Fibroblast of skin of abdomen (primary cell): ENCODE results near the gene CASZ1.

ENCODE experiments used
- DNase-seq: peaks from one replicate; pipeline ENCODE4 v3.0.0-alpha.2; 2013

CASZ1 gene

DNA sequence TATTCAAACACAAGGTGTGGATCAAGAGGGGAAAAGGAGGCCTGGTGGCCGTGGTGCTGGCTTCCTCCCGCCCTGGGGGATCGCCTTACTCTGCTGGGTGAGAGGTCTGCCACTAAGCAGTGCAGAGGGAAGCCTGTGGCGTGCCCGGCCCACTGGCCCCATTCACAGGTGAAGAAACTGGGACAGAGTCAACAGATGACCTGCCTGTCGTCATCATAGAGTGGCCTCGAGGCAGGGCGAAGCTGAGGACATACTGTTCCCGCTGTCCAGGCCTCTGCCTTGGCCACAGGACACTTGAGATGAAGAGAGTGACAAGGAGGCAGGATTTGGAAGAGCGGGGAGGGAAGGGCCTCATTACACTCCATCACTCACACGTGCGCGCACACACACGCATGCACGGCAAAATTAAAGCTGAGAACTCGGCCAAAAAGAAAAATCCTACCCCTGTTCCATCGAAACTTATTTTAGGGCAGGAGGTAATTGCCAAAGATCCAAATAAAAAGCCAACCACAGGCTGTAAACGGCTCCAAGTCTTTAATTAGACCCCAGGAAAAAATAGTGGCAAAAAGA, 50.5 kb downstream of the CASZ1 start:
- no peak for DNase-seq

DNA sequence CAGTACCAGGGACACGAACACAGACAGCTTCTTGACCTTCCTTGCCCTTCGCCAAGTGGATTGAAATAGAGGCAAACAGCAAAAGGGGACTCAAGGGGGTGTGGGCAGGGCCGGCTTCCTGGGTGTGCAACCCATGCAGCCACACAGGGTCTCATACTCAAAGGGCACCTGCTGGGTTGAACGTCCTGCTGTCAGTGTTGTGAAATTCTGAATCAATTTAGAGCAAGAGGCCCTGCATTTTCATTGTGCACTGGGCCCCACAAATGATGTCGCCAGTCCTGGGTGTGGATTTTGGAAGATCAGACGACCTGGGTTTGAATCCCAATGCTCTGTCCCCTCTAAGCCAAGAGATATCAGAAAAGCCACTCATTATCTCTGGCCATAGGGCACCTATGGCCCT, 51.1 kb downstream of the CASZ1 start:
- no peak for DNase-seq

DNA sequence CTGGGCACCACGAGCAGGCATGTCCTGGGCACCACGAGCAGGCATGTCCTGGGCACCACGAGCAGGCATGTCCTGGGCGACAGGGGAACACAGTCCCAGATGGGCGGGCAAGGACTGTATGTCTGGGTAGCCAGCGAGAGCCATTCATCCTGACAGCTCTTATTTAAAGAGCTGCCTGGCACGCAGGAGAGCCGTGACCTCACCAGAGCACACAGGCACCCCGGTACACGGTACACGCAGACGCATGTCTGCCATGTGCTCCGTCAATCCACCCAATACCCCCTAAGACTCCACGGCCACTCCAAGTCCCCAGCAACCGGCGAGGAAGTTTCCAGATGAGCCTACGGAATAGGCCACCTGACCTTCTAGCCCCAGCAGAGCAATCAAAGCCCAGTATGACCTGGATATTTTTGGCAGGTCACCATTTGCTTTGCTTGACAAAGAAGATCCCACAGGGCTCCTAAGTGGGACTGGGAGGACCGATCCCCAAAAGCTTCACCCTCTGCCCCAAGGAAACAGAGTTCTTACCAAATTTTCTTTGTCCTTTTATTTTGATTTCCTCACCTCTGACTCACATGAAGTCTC, 51.7 kb downstream of the CASZ1 start:
- no peak for DNase-seq

DNA sequence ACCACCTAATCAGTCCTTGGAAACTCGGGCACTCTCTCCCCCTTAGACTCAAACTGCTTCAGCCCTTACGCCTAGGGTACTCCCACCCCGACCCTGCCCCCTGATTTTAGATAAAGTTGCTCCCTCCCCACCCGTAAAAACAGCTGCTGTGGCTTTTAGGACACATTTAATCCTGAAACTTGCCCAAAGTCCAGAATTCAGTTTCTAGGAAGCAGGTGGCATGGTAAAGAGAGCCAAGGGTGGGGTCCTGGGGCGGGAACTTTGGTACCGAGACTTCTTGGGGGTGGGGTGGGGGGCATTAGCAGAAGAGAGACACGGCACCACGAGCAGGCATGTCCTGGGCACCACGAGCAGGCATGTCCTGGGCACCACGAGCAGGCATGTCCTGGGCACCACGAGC, 52.4 kb downstream of the CASZ1 start:
- DNase-seq = no peak

DNA sequence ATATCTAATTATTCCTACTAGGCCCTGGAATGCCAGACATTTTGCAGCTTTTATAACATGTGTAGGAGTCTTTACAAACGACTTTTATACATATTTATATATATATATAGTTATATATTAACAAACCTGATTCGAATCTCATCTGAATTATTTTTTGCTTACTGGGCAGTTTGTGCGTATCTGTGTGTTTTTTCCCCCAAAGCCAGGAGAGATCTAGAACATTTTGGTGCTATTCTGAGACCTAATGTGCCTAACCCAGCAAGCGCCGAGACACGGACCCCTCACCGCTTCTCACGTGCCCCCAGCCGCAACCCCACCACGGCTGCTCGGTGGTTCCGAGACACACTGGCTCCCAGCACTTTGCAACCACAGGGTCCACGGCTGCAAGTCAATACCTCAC, 54.8 kb downstream of the CASZ1 start:
- DNase-seq = no peak

DNA sequence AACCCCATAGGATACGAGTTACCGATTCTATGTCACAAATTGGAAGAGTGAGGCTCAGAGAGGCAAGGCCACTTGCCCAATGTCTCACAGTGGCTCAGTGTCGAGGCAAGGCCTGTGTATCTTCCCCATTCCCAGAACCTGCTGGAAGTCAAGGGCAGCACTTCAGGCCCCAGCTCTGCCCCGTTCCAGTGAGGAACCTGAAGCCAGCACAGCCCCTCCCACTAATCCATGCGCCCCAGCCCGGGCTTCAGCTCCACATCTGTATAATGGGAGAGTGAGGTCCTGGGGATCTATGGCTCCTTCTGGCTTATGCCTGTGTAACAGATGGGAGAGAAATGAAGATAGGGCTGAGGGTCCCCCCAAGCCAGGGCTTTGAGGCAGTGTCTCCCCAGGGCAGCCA, 56.3 kb downstream of the CASZ1 start:
- no peak for DNase-seq

DNA sequence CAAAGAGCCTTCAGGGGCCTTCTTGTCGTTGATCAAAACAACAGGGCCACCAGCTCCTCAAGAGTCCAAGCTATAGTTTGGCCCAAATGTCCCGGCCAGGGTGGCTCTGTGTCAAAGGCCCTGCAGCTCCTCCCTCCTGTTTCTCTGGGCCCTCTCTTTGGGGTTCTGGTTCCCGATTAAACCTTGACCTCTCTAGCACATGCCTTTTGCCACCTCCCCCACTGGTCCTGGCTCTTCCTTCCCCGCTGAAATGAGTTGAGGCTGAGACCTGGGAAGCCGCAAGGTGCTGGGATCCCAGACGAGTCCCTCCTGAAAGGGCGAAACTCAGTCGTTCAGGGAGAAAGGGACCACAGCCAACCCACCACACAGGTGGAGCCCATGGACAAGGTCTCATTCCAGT, 56.9 kb downstream of the CASZ1 start:
- DNase-seq = no peak

DNA sequence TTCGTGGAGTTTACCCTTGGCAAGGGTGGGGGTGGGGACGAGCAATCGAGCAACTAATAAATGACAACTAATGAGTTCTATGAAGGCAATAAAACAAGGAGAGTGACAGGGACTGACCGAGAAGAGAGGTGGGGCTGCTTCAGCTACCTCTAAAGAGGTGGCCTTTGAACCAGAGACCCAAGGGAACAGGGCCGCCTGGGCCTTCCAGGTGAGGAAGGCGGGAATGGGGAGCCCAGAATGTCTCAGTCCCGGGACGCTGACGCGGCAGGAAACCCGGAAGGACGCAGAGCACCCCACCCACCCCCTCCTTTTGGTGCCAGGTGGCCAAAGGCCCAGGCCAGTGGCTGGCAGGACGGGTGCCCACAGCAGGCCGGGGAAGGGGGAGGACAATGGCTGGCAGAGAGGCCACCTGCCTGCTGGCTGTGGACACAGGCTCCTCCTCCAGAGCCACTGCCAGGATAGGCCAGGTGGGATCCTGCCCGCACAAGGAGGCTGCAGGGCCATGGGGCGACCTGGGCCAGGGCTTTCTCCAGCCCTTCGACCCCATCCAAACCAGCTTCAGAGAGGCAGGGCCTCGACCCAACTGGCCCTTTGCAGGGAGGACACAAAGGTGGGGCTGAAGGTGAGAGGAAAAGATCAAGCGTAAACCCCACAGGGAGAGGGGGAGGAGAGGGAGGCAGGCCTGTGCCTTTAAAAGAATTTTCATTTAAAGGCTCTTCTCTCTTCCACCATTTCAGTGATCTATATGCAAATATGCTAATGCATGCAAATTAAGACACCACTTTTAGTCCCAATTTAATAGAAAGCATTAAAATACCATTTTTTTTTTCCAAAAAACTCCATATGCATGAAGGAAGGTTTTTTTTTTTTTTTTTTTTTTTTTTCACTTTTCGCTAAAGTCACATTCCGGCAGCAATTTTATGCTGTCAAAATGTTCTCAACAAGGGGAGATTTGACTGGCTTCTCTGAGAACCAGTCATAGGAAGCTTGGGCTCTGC, 58.1 kb downstream of the CASZ1 start:
- no peak for DNase-seq

DNA sequence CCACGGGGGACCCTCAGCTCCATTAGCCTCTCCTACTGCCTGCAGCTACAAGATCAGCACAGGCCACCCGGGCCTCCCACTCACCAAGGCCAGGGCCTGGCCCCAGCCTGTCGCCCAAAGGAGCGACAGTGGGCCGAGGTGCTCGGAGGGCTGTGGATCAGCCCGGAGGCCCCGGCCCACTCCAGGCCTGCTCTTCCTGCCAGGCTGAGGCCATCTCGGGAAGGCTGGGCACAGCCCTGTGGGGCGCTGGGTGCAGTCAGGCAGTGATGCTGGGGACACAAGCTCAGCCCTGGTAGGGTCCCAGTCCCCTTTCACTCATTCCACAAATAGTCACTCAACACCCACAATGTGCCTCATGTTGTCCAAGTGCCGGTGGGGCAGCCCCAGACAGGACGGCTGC, 58.8 kb downstream of the CASZ1 start:
- no peak for DNase-seq

DNA sequence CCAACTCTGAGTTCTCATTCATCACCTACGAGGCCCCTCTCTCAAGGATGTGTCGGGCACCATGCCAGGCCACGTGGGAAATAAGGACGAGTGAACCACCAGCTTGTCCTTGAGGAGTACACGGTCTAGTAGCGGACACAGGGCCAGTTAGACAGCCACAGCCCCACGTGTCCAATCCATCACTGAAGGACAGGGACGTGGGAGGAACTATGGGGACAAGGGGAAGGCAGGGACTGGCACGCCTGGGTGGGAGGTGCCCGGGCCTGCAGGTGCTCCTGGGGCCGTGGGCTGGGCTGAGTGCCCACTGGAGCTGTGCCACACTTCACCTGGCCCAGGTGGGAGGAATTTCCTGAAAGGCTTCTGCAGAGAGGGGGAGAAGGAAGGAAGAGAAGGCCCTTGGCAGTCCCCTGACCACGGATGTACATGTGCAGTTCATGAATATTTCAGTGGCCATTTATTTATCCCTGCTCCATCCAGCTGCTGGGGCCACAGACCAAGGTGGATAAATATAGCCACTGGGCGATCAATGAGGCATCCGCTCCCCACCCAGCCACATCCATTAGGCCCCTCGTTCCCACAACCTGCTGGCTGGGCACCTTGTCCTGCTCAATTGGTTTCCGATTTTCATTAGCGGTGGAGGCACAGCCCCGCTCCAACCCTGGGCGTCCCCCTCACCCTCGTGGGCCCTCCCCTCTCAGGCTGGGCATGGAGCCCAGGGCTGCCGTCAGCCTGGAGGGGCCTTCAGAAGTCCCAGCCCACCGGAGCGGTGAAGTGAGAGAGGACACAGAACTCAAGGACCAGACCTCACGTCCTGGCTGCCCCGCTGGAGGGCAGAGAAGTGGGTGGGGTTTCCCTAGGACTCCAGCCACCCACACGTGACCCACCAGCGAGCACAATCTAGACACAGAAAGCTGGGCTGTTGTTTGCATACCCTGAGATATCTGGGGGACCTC, 59.5 kb downstream of the CASZ1 start:
- DNase-seq = no peak

DNA sequence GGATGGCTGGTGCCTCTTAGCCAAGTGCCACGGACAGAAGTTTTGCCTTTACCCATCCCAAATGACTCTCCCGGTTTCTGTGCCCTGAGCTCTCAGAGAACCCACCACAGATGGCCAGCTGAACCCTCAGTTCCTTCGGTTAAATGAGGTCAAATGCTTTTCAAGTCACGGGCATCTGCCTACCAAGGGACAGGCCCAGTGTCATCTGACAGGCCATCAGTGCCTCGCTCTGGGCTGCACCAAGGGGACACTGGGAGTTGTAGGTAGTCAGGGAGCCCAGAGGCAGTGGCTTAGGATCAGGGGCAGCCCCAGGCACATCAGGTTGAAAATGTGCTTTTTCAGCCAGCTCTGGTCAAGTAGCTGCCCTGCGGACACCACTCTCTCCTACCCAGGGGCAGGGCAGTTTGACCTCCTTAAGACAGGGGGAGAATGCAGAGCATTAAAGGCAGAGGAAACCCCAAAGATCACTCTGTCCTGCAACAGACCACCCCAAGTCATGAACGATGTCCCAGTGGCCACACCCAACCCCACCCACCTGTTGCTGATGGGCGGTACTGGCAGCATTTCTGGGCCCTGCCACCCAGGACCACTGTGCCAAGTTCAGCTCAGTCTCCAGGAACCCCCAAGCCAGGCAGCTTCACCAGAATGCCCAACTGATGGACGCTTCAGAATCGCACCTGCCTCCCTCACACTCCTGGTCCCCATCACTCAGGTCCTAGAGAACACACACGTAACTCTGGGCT, 60.7 kb downstream of the CASZ1 start:
- no peak for DNase-seq

DNA sequence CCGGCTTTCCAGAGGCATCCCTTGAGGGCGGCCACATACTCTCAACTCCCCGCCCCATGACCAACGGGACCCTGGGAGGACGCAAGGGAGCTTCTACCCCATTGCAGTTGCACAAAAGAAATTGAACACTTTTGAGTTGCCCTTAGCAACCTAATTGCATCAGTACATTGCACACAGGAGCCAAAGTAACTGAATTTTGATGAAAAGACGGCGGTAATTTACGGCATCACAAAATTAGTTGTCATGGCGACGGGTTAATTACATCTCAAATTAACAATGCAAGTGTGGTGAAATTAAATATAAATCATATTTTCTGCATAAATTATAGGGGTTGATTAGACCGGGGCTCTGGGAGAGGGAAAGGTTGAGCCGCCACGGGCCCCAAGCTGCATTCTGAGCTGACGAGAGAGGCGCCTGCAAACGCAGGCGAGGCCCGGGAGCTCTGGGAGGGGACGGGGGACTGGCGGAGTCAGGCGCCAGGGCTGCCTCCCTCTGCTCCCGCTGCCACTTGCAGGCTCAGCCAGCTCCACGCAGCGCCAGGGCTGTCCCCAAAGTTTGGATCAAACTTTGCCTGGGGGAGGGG, 61.4 kb downstream of the CASZ1 start:
- no peak for DNase-seq

DNA sequence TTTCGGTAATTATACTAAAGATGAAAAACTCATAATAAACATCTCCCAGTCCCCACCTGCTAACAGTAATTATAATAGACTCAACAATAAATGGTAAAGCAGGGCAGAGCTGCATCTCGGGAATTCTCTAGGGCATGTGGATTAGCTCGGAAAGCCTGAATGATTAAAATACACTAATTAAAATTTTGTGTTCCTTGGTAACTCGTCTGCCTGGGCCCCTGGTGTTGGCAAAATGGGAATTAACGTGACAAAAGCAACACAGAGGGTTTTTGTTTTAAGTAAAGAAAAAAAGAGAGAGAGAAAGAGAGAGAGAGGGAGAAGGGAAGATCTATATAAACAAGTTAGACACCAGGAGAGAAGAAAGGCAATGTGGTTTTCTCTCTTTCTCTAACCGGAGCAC, 62.1 kb downstream of the CASZ1 start:
- DNase-seq = no peak

DNA sequence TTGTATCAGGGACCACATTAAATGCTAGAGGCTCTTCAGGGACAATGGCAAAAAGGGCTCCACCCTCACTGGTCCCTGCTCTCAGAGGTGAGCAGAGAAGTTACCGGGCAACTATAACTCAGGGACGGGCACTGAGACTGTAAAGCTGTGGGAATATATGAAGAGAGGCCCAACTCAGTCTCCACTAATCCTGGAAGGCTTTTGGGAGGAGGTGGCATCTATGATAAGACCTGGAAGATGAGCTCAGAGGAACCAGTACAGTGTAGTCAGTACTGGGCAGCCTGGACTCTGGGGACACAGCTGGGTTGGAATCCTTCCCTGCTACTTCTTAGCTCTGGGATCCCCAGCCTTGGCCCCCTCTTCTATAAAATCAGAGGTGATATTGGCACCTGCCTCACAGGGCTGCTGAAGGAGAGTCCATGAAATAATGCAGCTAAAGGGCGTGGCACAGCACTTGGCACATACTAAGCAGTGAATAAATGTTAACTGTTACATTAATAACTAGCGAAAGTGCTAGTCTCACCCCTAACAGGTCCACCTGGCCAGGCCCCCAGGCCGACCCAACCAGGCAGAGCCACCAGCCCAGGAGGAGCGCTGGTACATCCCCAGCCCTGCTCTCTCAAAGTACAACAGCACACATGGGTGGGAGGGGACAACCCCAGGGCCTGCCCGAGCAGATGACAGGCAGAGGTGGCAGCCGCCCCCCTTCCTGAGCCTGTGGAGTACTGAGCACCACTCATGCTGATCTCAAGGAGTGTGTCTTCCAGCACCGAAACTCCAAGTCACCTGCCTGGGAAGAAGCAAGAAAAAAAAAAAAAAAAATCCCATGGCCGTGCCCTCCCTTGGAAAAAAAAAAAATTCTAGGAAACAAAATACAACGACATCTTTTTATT, 62.7 kb downstream of the CASZ1 start:
- DNase-seq = no peak

DNA sequence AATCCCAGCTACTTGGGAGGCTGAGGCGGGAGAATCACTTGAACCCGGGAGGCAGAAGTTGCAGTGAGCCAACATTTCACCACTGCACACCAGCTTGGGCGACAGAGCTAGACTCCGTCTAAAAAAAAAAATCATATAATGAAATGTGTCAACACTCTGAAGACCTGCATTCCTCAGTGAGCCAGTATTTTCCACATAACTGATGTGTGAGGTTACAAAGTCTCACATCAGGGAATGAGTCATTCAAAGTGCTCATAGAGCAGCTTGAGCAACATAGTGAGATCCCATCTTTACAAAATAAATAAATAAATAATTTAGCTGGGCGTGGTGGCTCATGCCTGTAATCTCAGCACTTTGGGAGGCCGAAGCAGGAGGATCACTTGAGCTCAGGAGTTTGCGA, 65.5 kb downstream of the CASZ1 start:
- DNase-seq = peak; percentile 82

DNA sequence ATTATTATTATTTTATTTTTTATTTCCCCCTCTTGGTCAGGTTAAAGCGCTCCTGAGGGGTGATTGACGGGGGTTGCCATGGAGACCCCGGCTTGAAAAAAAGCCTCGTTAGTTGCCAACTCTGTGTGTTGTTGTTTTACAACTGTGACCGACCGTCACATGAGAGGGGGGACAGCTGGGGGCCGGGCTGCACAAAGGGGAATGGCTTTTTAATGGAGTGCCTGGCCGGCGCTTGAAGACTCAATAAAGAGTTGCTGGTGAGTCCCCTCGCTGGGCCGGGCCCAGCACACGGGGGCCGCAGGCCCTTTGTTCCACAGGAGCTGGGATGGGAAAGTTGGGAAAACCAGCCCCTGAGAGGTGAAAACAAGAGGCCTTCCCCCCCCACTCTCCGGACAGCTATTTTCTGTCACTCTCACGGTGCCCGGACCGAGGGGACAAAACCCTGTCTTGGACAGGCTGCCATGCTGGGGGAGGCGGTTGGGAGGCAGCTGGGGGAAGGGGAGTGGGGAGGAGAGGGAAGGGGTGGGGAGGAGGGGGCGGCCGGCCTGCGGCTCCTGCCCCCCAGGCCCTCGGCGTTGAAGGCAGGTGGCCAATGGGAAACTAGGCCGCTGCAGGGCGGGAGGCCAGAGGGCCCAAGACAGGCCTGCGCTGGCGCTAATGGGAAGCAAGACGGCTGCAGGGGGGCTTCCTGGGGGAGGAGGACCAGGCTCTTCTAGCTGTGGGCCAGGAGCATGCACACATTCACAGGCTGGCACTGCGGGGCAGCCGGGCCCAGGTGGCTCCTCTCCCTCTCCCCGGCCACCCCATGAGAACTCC, 67.6 kb downstream of the CASZ1 start:
- no peak for DNase-seq

DNA sequence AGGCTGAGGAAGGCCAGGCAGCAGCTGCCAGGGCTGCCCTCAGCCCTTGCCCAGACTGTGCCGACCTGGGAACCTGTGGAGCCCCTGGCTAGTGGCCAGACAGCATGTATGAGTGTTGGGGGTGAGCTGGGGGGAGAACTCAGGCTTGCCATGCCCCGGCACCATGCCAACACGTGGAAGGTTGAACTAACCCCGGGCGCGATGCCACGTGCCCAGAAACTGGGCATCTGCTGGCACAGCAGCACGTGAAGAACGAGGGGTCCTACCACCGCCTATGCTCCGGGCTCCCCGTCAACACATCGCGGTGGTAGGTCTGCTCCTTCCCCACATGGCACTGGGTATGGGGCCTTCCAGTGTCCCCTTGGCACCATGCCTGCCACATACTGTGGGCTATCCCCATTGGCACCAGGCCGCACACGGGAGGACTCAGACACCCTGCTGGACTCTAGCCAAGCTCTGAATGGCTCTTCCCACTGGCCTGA, 68.7 kb downstream of the CASZ1 start:
- no peak for DNase-seq

DNA sequence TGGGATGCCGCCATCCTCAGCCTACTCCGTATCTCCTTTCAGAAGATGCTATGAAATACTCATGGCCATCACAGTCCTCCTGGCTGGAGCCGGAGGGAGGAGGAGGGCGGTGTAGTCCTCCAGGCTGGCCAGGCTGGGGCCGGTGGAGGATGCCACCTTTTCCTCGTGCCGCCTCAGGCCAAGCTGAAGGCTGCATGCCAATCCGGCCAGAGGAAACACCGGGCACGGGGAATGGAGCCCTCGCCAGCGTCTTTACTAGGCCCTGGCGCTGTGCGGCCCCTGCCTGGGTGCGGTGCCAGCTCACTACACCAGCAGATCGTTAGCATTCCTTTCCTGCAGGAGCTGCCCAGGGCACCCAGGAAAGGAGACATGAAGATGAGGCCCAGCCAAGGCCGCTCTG, 70.1 kb downstream of the CASZ1 start:
- no peak for DNase-seq
